ENCODE data around the gene PLOD1.
"Not testable (repeated sequence)": the region's sequence is repeated elsewhere in the genome, so short reads cannot be mapped to it uniquely, and the experiment has no call there.

Gene PLOD1

GRCh38 chr1:12008355-12008754, 73.8 kb downstream of the PLOD1 start:
- not testable (repeated sequence) for DNase-seq

- no peak for DNase-seq
Measured at GRCh38 chr1:12009318-12009947, 74.9 kb downstream of the PLOD1 start.

GRCh38 chr1:12010746-12011570, 76.4 kb downstream of the PLOD1 start:
- DNase-seq, result no peak

- no peak for DNase-seq
Measured at GRCh38 chr1:12011998-12012397, 77.5 kb downstream of the PLOD1 start.

- DNase-seq, result no peak
Measured at GRCh38 chr1:12012560-12013316, 78.2 kb downstream of the PLOD1 start.

- no peak for DNase-seq
Measured at GRCh38 chr1:12014141-12014991, 79.8 kb downstream of the PLOD1 start.

- DNase-seq, result no peak
Measured at GRCh38 chr1:12015001-12015491, 80.5 kb downstream of the PLOD1 start.

GRCh38 chr1:12015499-12015898, 81.0 kb downstream of the PLOD1 start:
- no peak for DNase-seq

- no peak for DNase-seq
Measured at GRCh38 chr1:12016182-12016581, 81.7 kb downstream of the PLOD1 start.

GRCh38 chr1:12019858-12020509, 85.5 kb downstream of the PLOD1 start:
- no peak for DNase-seq

- no peak for DNase-seq
Measured at GRCh38 chr1:12021616-12022015, 87.1 kb downstream of the PLOD1 start.

GRCh38 chr1:12022036-12022435, 87.5 kb downstream of the PLOD1 start:
- no peak for DNase-seq

Measured in activated CD4-positive, alpha-beta T cell treated with anti-CD3 and anti-CD28 coated beads, Interleukin-2, amount 50 U/mL, for 4 hours (primary cell).